Measurements from ENCODE around the gene SLC6A5.

SLC6A5 gene

DNA sequence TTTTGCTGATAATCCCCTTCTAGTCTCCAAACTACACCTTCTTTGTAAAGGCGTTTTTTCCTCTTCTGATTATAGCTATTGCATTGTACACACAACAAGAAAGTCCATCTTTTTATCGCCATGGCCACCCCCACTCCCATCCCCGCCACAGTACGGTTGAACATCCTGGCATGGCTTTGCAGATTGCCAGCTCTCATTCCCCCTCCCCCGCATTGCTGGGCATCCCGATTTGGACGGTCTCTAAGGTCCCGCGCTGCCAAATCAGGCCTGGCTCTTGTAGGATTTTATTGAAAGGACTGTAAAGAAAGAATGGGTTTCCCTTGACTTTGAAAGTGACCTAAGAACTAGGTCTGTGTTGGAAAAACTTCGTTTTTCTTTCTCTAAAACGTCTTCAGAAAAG is 916 bp upstream of the SLC6A5 start:
- H3K4me1 Mint-ChIP-seq, result no peaks in the 10 kb centered on the region
- no peak overlapping the region for H3K27ac Mint-ChIP-seq
- H3K4me3 Mint-ChIP-seq, result peak overlapping the region in 1 of 3 experiments; percentile 2
- H3K27me3 Mint-ChIP-seq (ENCODE audit: low read depth), result peaks cover 95% of the 10 kb centered on the region
- no peaks in the 10 kb centered on the region for H3K9me3 Mint-ChIP-seq
- H3K36me3 Mint-ChIP-seq (ENCODE audit: low read depth), result no peaks in the 10 kb centered on the region
- TF ChIP-seq CTCF (IDR thresholded peaks at IDR 0.05; ENCODE audit: unreplicated experiment in 3 of 3), result no peak

DNA sequence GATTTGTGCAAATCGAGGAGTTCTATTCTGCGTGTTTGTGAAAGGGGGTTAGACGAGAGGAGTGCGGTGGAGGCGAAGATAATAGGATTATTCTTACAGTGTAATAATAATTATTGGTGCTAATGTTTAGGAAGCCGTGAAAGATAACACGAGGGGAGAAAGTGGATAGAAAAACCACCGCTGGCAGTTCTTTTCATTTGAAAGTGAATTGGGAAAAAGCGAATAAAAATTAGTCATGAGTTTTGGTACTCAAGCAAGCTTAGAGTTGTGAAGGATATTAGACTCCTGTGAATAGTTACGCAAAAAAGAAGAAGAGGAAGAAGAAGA is 575 bp downstream of the SLC6A5 start:
- no peak overlapping the region for H3K4me3 Mint-ChIP-seq
- no peaks in the 10 kb centered on the region for H3K4me1 Mint-ChIP-seq
- peaks cover 96% of the 10 kb centered on the region for H3K27me3 Mint-ChIP-seq (ENCODE audit: low read depth)
- H3K27ac Mint-ChIP-seq, result no peak overlapping the region
- H3K36me3 Mint-ChIP-seq (ENCODE audit: low read depth), result no peaks in the 10 kb centered on the region
- no peaks in the 10 kb centered on the region for H3K9me3 Mint-ChIP-seq
- TF ChIP-seq CTCF (IDR thresholded peaks at IDR 0.05; ENCODE audit: unreplicated experiment in 3 of 3), result no peak

GRCh38 chr11:20600551-20600950 is 1.1 kb downstream of the SLC6A5 start:
- Mint-ChIP-seq H3K36me3 (ENCODE audit: low read depth) (no peaks in the 10 kb centered on the region), H3K4me1 (no peaks in the 10 kb centered on the region), H3K4me3 (no peak overlapping the region), H3K27me3 (ENCODE audit: low read depth) (peaks cover 96% of the 10 kb centered on the region), H3K9me3 (no peaks in the 10 kb centered on the region), H3K27ac (no peak overlapping the region)
- no peak for TF ChIP-seq CTCF (IDR thresholded peaks at IDR 0.05; ENCODE audit: unreplicated experiment in 3 of 3)

GRCh38 chr11:20601221-20601914 is 2.0 kb downstream of the SLC6A5 start:
- H3K27ac Mint-ChIP-seq, result no peak overlapping the region
- H3K36me3 Mint-ChIP-seq (ENCODE audit: low read depth), result no peaks in the 10 kb centered on the region
- H3K9me3 Mint-ChIP-seq, result no peaks in the 10 kb centered on the region
- peaks cover 94% of the 10 kb centered on the region for H3K27me3 Mint-ChIP-seq (ENCODE audit: low read depth)
- H3K4me1 Mint-ChIP-seq, result no peaks in the 10 kb centered on the region
- H3K4me3 Mint-ChIP-seq, result no peak overlapping the region
- no peak for TF ChIP-seq CTCF (IDR thresholded peaks at IDR 0.05; ENCODE audit: unreplicated experiment in 3 of 3)

- Mint-ChIP-seq H3K36me3 (ENCODE audit: low read depth) (no peaks in the 10 kb centered on the region), H3K27me3 (ENCODE audit: low read depth) (peaks cover 89% of the 10 kb centered on the region), H3K27ac (no peak overlapping the region), H3K4me3 (no peak overlapping the region), H3K4me1 (no peaks in the 10 kb centered on the region), H3K9me3 (no peaks in the 10 kb centered on the region)
- TF ChIP-seq CTCF (IDR thresholded peaks at IDR 0.05; ENCODE audit: unreplicated experiment in 3 of 3), result no peak
Measured at GRCh38 chr11:20604295-20604803, 4.9 kb downstream of the SLC6A5 start.
